WTC11 (cell line): ENCODE results near the gene KDM4E. TPM values are rescaled to one million over a fixed set of nuclear protein-coding genes. Genes with fewer than 3 reads are reported as not detected.

Source experiments
- ATAC-seq: fragments of 200-7000 bp; cut with Tn5 transposase; 2 replicates; pipeline ENCODE4 v1.10.0; 2021; ENCODE audit warnings: mild to moderate bottlenecking, moderate library complexity
- CTCF ChIA-PET: fragments of 300-600 bp; sonication (Branson Sonifier 250); formaldehyde crosslinking; loops from one replicate; lab custom pipeline; 2021; ENCODE audit warnings: antibody characterized with exemption; lab: Charles Lee
- POLR2A ChIA-PET: fragments of 350-600 bp; sonication (Branson Sonifier 250); formaldehyde crosslinking; loops from one replicate; lab custom pipeline; 2021; ENCODE audit warnings: antibody characterized with exemption; lab: Charles Lee
- DNase-seq: peaks from one replicate; pipeline ENCODE4 v3.0.0; 2021; ENCODE audit warnings: low spot score
- H3K27ac Mint-ChIP-seq: 2 replicates; pipeline ENCODE4 v1.8.0; 2021; ENCODE audit warnings: mixed read lengths
- H3K27me3 Mint-ChIP-seq: 2 replicates; pipeline ENCODE4 v1.8.0; 2021; ENCODE audit warnings: low read depth, mild to moderate bottlenecking, moderate library complexity, mixed read lengths
- H3K36me3 Mint-ChIP-seq: 2 replicates; pipeline ENCODE4 v1.8.0; 2021; ENCODE audit warnings: mixed read lengths
- H3K4me1 Mint-ChIP-seq: 2 replicates; pipeline ENCODE4 v1.8.0; 2022; ENCODE audit warnings: mixed read lengths
- H3K4me3 Mint-ChIP-seq: 2 replicates; pipeline ENCODE4 v1.8.0; 2021; ENCODE audit warnings: mild to moderate bottlenecking, moderate library complexity, mixed read lengths
- H3K9me3 Mint-ChIP-seq: 2 replicates; pipeline ENCODE4 v1.8.0; 2021; ENCODE audit warnings: mixed read lengths
- ATF1 ChIP-seq: sonication (generic); formaldehyde crosslinking; IDR thresholded peaks from 2 replicates; pipeline ENCODE4 v1.8.1; 2023; ENCODE audit warnings: mild to moderate bottlenecking, moderate library complexity, missing genetic modification reagents
- CBFB ChIP-seq: sonication (generic); formaldehyde crosslinking; IDR thresholded peaks from 2 replicates; pipeline ENCODE4 v1.8.1; 2022; ENCODE audit warnings: mild to moderate bottlenecking, low read depth, missing genetic modification reagents
- CREM ChIP-seq: sonication (generic); formaldehyde crosslinking; IDR thresholded peaks from 2 replicates; pipeline ENCODE4 v1.8.1; 2022; ENCODE audit warnings: mild to moderate bottlenecking, missing genetic modification reagents, moderate library complexity
- CTCF ChIP-seq: fragments of 200-600 bp; IDR thresholded peaks from 2 replicates; pipeline ENCODE4 v1.8.0; 2022; ENCODE audit warnings: antibody characterized with exemption
- E2F1 ChIP-seq: sonication (generic); formaldehyde crosslinking; IDR thresholded peaks from 2 replicates; pipeline ENCODE4 v1.8.0; 2022; ENCODE audit warnings: mild to moderate bottlenecking, missing genetic modification reagents
- ELF4 ChIP-seq: sonication (generic); formaldehyde crosslinking; IDR thresholded peaks from 2 replicates; pipeline ENCODE4 v1.8.1; 2022; ENCODE audit warnings: low read depth, mild to moderate bottlenecking, moderate library complexity, missing genetic modification reagents
- ERG ChIP-seq: fragments of 250-450 bp; sonication (Bioruptor Pico); IDR thresholded peaks from 2 replicates; pipeline ENCODE4 v1.8.0; 2021; ENCODE audit warnings: mild to moderate bottlenecking
- FOXJ3 ChIP-seq: sonication (generic); formaldehyde crosslinking; IDR thresholded peaks from 2 replicates; pipeline ENCODE4 v1.9.0; 2021; ENCODE audit warnings: missing genetic modification reagents, mild to moderate bottlenecking, borderline replicate concordance
- GTF2I ChIP-seq: fragments of 250-450 bp; sonication (Bioruptor Pico); conservative IDR thresholded peaks from 2 replicates; pipeline ENCODE4 v1.4.0; 2021; ENCODE audit warnings: mild to moderate bottlenecking
- JAZF1 ChIP-seq: fragments of 250-450 bp; sonication (Bioruptor Pico); IDR thresholded peaks from 2 replicates; pipeline ENCODE4 v1.9.0; 2021; ENCODE audit warnings: moderate library complexity, mild to moderate bottlenecking, inconsistent platforms
- NR1H2 ChIP-seq: sonication (generic); formaldehyde crosslinking; IDR thresholded peaks from 2 replicates; pipeline ENCODE4 v1.9.0; 2021; ENCODE audit warnings: mild to moderate bottlenecking, moderate library complexity, missing genetic modification reagents
- PRRX2 ChIP-seq: fragments of 250-450 bp; sonication (Bioruptor Pico); IDR thresholded peaks from 2 replicates; pipeline ENCODE4 v1.8.0; 2021; ENCODE audit warnings: mild to moderate bottlenecking
- RELA ChIP-seq: sonication (generic); formaldehyde crosslinking; IDR thresholded peaks from 2 replicates; pipeline ENCODE4 v1.8.1; 2022; ENCODE audit warnings: missing genetic modification reagents, mild to moderate bottlenecking, borderline replicate concordance
- SOX15 ChIP-seq: fragments of 250-450 bp; sonication (Bioruptor Pico); IDR thresholded peaks from 2 replicates; pipeline ENCODE4 v1.9.0; 2021; ENCODE audit warnings: mild to moderate bottlenecking
- TCF7 ChIP-seq: sonication (generic); formaldehyde crosslinking; IDR thresholded peaks from 2 replicates; pipeline ENCODE4 v1.8.0; 2022; ENCODE audit warnings: mild to moderate bottlenecking, low read depth, missing genetic modification reagents, moderate library complexity
- TEAD1 ChIP-seq: sonication (generic); formaldehyde crosslinking; IDR thresholded peaks from 2 replicates; pipeline ENCODE4 v1.8.0; 2022; ENCODE audit warnings: mild to moderate bottlenecking, missing genetic modification reagents
- USF2 ChIP-seq: sonication (generic); formaldehyde crosslinking; IDR thresholded peaks from 2 replicates; pipeline ENCODE4 v1.8.1; 2023; ENCODE audit warnings: mild to moderate bottlenecking, missing genetic modification reagents, moderate library complexity
- ZBTB43 ChIP-seq: sonication (generic); formaldehyde crosslinking; IDR thresholded peaks from 2 replicates; pipeline ENCODE4 v1.8.1; 2023; ENCODE audit warnings: mild to moderate bottlenecking, missing genetic modification reagents
- ZNF396 ChIP-seq: fragments of 250-450 bp; sonication (Bioruptor Pico); IDR thresholded peaks from 2 replicates; pipeline ENCODE4 v1.8.0; 2021; ENCODE audit warnings: mild to moderate bottlenecking, moderate library complexity, borderline replicate concordance
- ZNF425 ChIP-seq: fragments of 250-450 bp; sonication (Bioruptor Pico); conservative IDR thresholded peaks from 2 replicates; pipeline ENCODE4 v1.9.0; 2021; ENCODE audit warnings: mild to moderate bottlenecking
- total RNA-seq: library from RNA; stranded (reverse); gene quantifications from 3 replicates; pipeline ENCODE4 v1.2.3, GENCODE V29; 2021

Gene KDM4E
- total RNA-seq, 1 experiment from 2014 or later = not detected

- ATAC-seq (no peak), DNase-seq (no peak)
- peaks cover 9% of the 10 kb centered on the region for H3K9me3 Mint-ChIP-seq
- H3K27ac Mint-ChIP-seq = no peak overlapping the region
- ChIA-PET CTCF (no interaction called here), POLR2A (no interaction called here)
- H3K27me3 Mint-ChIP-seq = no peaks in the 10 kb centered on the region
- TF ChIP-seq E2F1 (no peak), ZNF425 (CRISPR knock-in tag) (no peak), TEAD1 (CRISPR knock-in tag) (no peak), ZNF396 (no peak), ATF1 (no peak), ERG (no peak), SOX15 (CRISPR knock-in tag) (no peak), ELF4 (CRISPR knock-in tag) (no peak), GTF2I (no peak), NR1H2 (CRISPR knock-in tag) (no peak), ZBTB43 (CRISPR knock-in tag) (no peak), JAZF1 (CRISPR knock-in tag) (no peak), CREM (no peak), CBFB (CRISPR knock-in tag) (no peak), CTCF (no peak), PRRX2 (CRISPR knock-in tag) (no peak), FOXJ3 (CRISPR knock-in tag) (no peak), TCF7 (CRISPR knock-in tag) (no peak), RELA (CRISPR knock-in tag) (no peak)
- H3K36me3 Mint-ChIP-seq = no peaks in the 10 kb centered on the region; the same call in 1 of the 2 replicates
- no peaks in the 10 kb centered on the region for H3K4me1 Mint-ChIP-seq
- H3K4me3 Mint-ChIP-seq = no peak overlapping the region
Measured at GRCh38 chr11:94998285-94998684, 26.8 kb upstream of the KDM4E start.

- Mint-ChIP-seq H3K4me3 (no peak overlapping the region), H3K27me3 (peaks cover 7% of the 10 kb centered on the region), H3K9me3 (peaks cover 17% of the 10 kb centered on the region), H3K4me1 (no peaks in the 10 kb centered on the region), H3K27ac (no peak overlapping the region), H3K36me3 (no peaks in the 10 kb centered on the region; the same call in 1 of the 2 replicates)
- no peak for ATAC-seq
- no peak for TF ChIP-seq USF2 (CRISPR knock-in tag)
- ChIA-PET CTCF (no interaction called here), POLR2A (no interaction called here)
- DNase-seq = no peak
Measured at GRCh38 chr11:95003716-95004115, 21.3 kb upstream of the KDM4E start.
